GM21825 (cell line): ENCODE results near the gene LYAR.
"Not testable (repeated sequence)": the region's sequence is repeated elsewhere in the genome, so short reads cannot be mapped to it uniquely, and the experiment has no call there.

Source experiments
- ATAC-seq: cut with Tn5 transposase; IDR thresholded peaks from one replicate; pipeline ENCODE4 v1.9.1; 2021; ENCODE audit warnings: mild to moderate bottlenecking, moderate library complexity; ENCODE audit not compliant: unreplicated experiment

The LYAR gene

DNA sequence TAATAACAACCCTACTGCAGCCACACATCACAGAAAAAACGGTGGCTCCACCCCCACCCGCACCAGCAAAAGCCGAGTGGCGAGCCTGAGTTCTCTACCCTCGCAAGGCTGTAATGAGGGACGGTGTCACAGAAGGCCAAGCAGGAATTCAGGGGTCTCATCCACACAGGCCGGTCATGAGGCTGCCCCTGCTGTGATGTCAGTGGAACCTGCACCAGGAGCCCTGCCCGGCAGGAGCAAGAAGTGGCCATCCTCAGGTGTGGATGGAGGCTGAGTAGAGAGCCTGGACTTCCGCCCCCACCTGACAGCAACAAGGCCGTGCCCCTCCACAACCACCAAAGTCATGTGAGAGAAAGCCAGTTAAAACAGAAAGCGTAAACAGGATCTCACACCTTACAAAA lies 20.6 kb downstream of the LYAR start:
- no peak for ATAC-seq

DNA sequence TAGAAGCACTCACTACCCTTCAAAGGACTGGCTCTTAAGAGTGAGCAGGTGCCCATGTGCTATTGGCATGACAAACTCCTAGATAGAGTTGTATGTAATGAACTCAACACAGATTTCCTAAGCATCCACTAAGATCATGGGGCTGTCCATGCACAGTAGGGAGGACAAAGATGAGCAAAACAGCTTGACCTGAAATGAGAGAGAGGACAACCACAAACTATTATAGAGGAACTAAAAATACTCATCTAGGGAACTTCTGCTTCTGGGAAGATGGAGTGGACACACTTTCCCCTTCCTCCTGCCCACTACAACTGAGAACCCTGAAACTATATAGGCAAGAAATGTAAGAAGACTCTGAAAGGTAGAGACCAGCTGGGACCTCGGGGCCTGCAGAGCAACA lies 21.2 kb downstream of the LYAR start:
- no peak for ATAC-seq

- ATAC-seq: no peak
These were observed 22.0 kb downstream of the LYAR start for GRCh38 chr4:4267981-4268380.

DNA sequence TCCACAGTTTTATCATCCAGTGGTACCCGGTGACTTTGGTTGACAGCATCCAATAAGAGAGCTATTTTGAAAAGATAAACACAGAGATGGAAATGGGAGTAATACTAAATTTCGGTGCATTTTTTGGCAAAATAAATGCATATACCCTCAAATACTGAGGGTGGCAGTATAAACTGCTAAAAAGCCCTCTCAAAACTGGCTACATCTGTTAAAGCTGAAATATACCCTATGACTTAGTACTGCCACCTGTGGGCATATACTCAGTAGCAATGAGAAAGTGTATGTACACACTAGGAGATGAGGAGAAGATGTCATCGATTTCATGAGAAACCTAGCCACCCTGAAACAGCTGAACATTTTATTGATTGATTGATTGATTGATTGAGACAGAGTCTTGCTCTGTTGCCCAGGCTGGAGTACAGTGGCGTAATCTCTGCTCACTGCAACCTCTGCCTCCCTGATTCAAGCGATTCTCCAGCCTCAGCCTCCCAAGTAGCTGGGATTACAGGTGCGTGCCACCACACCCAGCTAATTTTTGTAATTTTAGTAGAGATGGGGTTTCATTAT lies 29.7 kb downstream of the LYAR start:
- ATAC-seq: no peak

DNA sequence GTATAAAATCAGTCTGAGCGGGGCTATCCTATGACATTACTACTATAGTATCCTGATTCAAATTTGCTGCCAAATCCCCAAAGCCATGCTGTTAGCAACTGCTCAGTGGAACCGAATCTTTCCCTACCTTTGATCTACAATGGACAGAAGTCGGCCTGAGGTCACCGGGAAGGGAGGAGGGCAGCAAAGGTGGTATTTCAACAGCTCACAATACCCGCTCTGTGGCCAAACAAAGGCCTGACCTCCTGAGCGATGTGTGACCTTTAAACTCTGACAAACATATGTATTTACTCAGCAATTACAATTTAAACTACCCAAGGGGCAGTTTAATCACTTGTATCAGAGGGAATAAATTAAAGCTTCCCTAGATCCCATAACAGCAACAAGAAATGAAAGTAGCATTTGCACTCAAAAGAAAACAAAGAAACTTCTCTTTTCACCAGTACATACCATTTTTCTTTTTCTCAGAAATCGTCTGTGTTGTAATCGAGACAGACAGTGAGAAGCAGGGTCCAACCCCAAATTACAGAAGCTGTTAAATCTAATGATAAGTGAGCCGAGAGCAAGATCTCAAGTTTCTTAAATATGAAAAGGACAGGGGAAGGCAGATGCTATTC lies 30.4 kb downstream of the LYAR start:
- no peak for ATAC-seq

DNA sequence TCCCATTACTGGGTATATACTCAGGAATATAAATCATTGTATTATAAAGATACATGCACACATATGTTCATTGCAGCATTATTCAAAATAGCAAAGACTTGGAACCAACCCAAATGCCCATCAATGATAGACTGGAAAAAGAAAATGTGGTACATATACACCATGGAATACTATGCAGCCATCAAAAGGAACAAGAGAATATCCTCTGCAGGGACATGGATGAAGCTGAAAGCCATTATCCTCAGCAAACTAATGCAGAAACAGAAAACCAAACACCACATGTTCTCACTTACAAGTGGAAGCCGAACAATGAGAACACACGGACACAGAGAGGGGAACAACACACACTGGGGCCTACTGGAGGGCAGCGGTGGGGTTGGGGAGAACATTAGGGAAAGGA lies 32.2 kb downstream of the LYAR start:
- ATAC-seq: not testable (repeated sequence)

- no peak for ATAC-seq
These were observed 33.2 kb downstream of the LYAR start for GRCh38 chr4:4256799-4257198.

DNA sequence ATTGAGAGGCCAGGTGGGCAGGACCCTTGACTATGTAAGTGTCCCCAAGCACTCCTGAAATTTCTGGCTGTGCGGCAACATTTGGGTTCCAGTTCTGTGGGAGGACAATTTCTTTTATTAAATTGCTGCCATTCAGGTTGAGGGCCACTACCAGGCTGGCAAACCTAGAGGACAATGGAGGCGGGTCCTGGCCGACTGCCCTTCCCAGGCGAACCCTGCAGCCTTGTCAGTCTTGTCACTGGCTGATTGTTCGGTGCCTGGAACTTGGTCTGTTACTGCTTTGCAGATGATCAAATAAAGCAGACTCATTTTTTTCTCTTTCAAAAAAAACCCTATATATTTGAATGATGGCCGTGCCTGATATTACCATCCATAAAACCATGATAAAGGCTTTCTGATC lies 35.3 kb downstream of the LYAR start:
- no peak for ATAC-seq

- no peak for ATAC-seq
These were observed 35.8 kb downstream of the LYAR start for GRCh38 chr4:4254199-4254598.

GRCh38 chr4:4249866-4250265 lies 40.1 kb downstream of the LYAR start:
- ATAC-seq: no peak

- ATAC-seq: not testable (repeated sequence)
These were observed 40.6 kb downstream of the LYAR start for GRCh38 chr4:4249342-4249741.

- no peak for ATAC-seq
These were observed 41.1 kb downstream of the LYAR start for GRCh38 chr4:4248885-4249203.

DNA sequence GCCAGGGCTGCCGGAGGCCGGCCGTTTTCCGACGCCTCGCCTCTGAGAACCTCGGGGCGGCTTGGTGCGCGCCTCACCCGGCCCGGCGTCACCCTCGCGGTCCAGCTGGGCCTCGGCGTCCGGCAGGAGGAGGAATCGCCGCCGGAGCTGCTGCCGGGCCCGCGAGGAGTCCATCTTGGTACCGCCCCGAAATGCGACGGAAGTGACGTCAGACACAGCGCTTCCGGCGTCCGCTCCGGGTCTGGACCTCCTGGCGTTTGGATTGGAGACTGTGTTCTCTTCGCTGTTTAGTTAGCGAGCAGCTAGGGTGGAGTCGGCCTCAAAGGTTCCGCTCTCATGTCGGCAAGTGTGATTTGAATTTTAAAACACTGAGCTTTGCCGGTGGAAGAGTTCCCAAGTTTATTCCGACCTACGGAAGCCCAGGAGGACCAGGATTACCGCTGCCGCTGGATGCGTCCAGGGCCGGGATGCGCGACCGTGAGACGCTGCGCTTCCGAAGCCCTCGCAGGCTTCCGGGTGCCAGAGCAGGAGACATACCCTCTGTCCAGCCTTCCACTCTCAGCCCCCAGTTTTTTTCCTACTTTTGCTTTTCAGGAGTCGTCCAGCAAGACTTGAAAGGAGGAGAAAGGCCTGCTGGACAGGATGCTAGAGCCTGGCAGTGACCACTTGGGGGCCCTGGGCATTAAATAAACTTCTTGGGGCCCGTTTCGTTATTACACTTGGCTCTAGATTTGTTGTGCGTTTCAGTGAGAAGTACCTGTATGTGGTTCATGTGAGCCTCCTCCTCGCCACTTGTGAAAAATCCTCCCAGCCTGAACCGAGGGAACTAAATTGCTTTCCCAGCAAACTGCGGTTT lies 41.7 kb downstream of the LYAR start, which contains the start of gene TMEM128:
TSS of gene TMEM128 (minus strand) at position 195 of the 856 bp plus-strand sequence. CDS start at position 174, 21 bp downstream.
- ATAC-seq: peak; percentile 94

DNA sequence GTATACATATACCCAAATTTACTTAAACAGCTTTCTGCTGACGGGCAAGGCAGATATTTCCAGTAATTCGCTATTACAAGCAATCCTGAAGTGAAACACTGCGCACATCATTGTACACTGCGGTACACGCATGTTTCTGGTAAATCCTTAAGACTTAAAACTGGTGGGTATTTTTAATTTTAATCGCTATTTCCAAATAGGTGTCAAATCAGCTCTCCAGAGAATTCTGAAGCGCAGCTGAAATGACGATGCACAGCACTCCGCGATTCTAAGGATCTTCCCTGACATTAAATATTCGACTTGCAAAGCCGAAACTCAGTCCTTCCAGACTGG lies 42.3 kb downstream of the LYAR start:
- ATAC-seq: no peak

DNA sequence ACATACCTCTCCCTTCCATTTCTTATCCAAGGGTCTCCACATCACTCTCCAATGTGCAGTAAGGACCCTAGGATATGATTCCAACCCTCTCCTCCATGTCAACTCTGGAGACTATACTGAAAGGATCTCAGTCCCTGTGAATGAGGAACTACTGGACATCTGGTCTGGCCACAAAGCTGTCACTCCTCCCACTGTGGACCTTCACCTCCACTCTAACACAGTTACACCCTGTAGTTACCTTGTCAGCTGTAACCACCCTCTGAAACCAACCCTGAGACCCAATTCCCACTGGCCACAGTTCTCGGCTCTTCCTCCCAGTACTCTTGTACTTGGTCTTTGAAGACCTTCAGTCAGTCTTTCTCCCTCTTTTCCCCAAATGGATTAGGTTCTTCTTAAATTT lies 44.8 kb downstream of the LYAR start:
- ATAC-seq: no peak

- ATAC-seq: not testable (repeated sequence)
These were observed 50.4 kb downstream of the LYAR start for GRCh38 chr4:4239551-4239950.

DNA sequence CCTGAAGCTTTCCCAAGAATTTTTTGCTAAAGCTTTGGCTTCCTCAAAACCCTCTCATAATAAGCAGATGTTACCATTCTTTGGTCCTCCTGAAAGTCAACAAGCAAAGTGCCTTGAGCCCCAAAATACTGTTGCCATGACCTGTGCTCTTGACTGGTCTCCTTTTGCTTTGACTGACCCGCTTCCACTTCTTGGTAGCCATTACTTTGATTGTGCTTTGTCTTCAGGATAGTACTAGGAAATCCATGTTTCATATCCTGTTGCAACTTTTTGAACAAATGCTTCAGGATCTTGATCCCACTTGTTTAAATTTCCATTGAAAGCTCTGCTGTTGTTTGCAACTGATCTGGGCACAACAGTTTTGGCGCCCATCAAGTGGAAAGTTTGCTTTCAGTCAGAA lies 56.3 kb downstream of the LYAR start:
- no peak for ATAC-seq

DNA sequence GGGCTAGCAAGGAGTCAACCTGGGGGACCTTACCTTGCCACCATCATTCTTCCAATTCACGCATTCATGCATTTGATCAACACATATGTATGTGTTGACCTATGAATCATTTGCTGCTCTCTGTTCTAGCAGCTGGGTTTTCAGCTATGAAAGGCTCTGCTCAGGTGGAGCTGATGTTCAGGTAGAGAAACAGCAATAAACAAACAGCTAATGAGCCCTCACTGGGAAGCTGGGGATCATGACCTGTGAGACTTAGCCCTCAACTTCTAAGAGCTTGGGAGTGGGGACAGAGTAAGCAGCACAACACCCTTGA lies 61.6 kb downstream of the LYAR start:
- ATAC-seq: no peak

- no peak for ATAC-seq
These were observed 62.2 kb downstream of the LYAR start for GRCh38 chr4:4227510-4228355.

DNA sequence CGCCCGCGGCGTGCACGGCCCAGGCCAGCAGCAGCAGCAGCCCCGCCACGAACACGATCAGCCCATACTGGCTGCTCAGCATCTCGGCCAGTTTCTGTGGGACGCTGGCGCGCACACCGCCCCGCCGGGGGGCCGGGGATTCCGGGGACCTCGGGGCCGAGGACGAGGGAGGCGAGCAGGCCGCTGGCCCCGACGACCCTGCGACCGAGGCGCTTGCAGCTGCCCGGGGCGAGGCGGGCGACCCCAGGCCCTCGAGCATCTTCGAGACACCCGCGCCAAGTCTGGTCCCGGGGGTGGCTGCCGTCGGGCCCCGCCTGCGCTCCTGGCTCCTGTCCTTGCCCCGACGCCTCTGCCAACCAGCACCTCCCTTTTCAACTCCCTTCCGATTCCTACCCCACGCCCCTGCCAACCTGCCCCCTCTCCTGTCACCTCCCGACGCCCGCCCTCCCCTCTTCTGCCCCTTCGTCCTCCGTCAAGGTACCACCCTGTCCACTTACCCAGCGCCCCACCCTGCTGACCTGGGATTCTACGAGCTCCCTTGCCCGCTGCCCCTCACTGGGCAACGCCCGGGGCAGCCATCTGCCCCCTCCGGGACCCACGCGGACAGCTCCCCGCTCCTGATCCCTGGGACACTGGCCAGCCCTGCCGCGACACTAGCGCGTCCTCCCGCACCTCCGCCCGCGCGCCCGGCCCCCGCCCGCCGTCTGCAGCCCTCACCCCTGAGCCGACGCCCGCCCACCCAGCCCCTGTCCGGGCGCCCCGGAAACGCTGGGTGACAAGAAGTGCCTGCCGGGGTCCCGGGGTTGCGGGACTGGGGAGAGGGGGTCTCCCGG lies 63.1 kb downstream of the LYAR start, which contains the start of gene OTOP1:
TSS of gene OTOP1 (minus strand) at position 324 of the 833 bp plus-strand sequence. CDS start at position 259, 65 bp downstream.
- no peak for ATAC-seq
